ACC112 (cell line): Measurements from ENCODE around the gene TAF9B.

Source experiments
- H2AFZ ChIP-seq: fragments of 200-600 bp; sonication (generic); one replicate; pipeline ENCODE4 v1.6.0; 2017; ENCODE audit warnings: antibody characterized with exemption, low read length; ENCODE audit not compliant: unreplicated experiment
- H3K27ac ChIP-seq: fragments of 200-600 bp; sonication (generic); 2 replicates; pipeline ENCODE4 v1.5.1; 2014; ENCODE audit warnings: low read depth, mild to moderate bottlenecking, antibody characterized with exemption, low read length, moderate library complexity
- H3K27me3 ChIP-seq: fragments of 200-600 bp; sonication (generic); 2 replicates; pipeline ENCODE4 v1.6.1; 2014; ENCODE audit warnings: mild to moderate bottlenecking, antibody characterized with exemption, low read length, moderate library complexity, mixed read lengths; ENCODE audit not compliant: insufficient read depth
- H3K36me3 ChIP-seq: fragments of 200-600 bp; sonication (generic); 2 replicates; pipeline ENCODE4 v1.6.1; 2016; ENCODE audit warnings: mild to moderate bottlenecking, antibody characterized with exemption, low read length, moderate library complexity, mixed read lengths; ENCODE audit not compliant: insufficient read depth
- H3K4me1 ChIP-seq: fragments of 200-600 bp; sonication (generic); one replicate; pipeline ENCODE4 v1.6.1; 2016; ENCODE audit warnings: low read length, mixed read lengths; ENCODE audit not compliant: insufficient read depth, unreplicated experiment, control insufficient read depth
- H3K4me3 ChIP-seq: fragments of 200-600 bp; sonication (generic); 2 replicates; pipeline ENCODE4 v1.5.1; 2014; ENCODE audit warnings: mild to moderate bottlenecking, low read depth, low read length
- H3K79me2 ChIP-seq: fragments of 200-600 bp; sonication (generic); one replicate; pipeline ENCODE4 v1.6.0; 2016; ENCODE audit warnings: low read length; ENCODE audit not compliant: control insufficient read depth, unreplicated experiment, insufficient read depth

The TAF9B gene

DNA sequence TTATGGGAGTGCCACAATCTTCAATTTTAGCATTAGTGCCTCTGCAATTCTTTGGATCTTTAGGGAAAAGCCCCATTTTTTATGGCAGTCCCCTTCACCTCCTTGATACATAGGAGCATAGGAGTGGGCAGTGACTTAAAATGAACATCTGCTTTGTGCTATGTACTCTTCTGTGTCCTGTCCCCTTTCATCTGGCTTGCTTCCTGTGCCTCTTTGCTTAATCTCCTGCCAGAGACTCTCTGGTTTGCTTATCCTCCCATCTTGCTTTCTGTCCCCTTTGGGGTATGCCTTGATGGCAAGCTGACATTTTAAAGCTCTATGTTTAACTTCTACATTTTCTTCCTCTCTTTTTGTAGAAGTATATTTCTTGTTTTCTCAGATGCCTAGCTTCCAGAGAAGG is 23.1 kb downstream of the TAF9B start:
- Histone ChIP-seq H2AFZ (no peak overlapping the region), H3K27me3 (no peaks in the 10 kb centered on the region), H3K4me3 (no peak overlapping the region), H3K4me1 (peaks cover 15% of the 10 kb centered on the region), H3K36me3 (peaks cover 52% of the 10 kb centered on the region), H3K27ac (no peak overlapping the region), H3K79me2 (peaks cover 94% of the 10 kb centered on the region)

DNA sequence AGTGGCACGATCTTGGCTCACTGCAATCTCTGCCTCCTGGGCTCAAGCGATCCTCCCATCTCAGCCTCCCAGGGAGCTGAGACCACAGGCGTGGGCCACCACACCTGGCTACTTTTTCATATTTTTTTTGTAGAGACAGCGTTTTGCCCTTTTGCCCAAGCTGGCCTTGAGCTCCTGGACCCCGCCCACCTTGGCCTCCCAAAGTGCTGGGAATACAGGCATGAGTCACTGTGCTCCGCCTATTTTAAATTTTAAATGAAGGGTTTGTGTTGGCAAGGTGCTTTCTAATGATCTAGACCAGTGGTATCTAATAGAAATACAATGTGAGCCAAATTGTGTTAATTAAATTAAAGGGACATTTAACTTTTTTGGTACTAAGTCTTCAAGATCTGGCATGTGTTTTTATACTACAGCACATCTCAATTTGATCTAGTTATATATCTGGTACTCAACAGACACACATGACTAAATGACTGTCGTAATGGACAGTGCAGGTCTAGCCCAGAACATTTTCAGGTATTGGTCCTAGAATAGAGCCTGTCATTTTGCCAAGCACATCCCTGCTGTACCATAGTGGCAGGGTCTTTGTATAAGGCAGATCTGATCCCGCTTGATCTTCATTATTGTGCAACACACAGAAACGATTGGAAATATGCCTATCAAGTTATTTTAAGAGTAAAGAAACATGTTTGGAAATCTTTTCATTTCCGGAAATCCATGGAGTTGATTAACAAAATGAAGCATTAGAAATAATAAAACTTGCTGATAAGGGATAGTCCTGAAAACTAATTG is 28.1 kb downstream of the TAF9B start:
- H2AFZ ChIP-seq, result no peak overlapping the region
- H3K27ac ChIP-seq, result no peak overlapping the region
- peaks cover 96% of the 10 kb centered on the region for H3K79me2 ChIP-seq
- H3K36me3 ChIP-seq, result peaks cover 40% of the 10 kb centered on the region
- H3K4me1 ChIP-seq, result peaks cover 17% of the 10 kb centered on the region
- H3K4me3 ChIP-seq, result 0 out of 2 replicates have a peak overlapping the region, but pooled peaks have one; percentile 8
- no peaks in the 10 kb centered on the region for H3K27me3 ChIP-seq

DNA sequence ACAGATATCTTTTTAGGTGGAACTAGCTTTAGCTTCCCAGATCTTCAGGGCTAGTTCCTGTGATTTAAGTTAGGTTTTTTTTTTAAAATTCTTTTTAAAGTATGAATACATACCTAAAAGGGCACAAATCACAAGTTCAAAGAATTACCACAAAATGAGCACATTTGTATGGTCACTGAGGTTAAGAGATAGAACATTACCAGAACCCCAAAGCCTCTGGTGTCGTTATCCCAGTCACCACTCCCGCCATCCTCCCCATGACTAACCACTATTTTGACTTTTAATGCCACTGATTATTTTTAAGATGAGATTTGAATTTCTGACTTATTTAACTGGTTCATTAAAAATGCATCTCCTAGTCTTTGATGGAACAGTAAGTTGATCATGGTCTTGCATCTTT is 30.0 kb downstream of the TAF9B start:
- H2AFZ ChIP-seq, result no peak overlapping the region
- peaks cover 97% of the 10 kb centered on the region for H3K79me2 ChIP-seq
- H3K27me3 ChIP-seq, result no peaks in the 10 kb centered on the region
- H3K36me3 ChIP-seq, result peaks cover 43% of the 10 kb centered on the region
- H3K4me3 ChIP-seq, result peak overlapping the region; percentile 99
- H3K27ac ChIP-seq, result no peak overlapping the region
- H3K4me1 ChIP-seq, result peaks cover 17% of the 10 kb centered on the region

DNA sequence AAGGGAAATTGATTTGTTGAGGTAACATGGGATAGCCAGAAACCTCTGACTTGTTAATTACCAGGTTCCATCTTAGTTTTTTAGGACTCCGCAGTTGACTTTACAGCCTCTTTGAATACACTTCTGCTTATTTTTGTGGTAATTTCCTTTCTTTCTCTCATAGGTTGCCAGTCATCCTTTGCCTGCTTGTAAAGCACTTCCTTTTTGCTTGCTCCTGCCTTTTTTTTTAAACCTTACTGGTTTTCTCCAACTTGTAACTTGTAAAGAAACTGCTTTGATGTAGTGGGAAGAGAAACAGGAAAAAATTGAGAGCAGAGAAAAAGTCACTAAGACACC is 32.8 kb downstream of the TAF9B start:
- Histone ChIP-seq H3K27ac (no peak overlapping the region), H3K27me3 (no peaks in the 10 kb centered on the region), H3K79me2 (peaks cover 74% of the 10 kb centered on the region), H3K36me3 (peaks cover 28% of the 10 kb centered on the region), H3K4me3 (peak overlapping the region; percentile 99), H2AFZ (no peak overlapping the region), H3K4me1 (peaks cover 16% of the 10 kb centered on the region)

DNA sequence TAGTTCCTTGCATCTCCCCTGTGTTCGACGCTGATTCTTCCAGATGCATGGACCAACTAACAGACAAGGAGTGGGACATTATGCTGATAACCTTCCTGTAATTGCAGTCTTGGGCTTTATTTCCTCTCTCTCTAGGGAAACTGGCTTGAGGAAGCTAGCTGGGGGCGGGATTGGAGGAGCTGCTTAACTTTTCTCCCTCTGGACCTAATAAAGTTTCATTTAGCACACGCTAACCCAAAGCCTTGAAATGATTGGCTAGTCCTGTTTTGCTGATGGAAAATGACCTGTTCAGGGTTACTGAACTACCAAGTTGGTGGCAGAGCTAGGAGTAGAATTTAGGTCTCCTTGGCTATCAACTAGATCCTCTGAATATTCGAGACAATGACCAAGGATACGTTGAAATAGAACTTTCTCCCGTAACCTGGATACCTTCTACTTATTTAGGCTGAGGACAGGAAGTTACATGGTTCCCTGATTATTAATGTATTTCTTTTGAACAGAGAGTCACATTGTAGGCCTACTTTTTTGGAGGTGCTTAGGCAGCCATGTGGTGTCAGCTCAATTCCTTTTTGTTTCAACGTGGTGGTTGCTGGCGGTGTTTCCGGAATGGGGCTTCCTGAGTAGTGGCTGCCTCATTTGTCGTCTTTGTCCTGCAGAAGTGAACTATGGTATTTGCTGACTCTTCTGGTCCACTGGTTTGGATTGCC is 33.4 kb downstream of the TAF9B start:
- no peaks in the 10 kb centered on the region for H3K27me3 ChIP-seq
- peaks cover 26% of the 10 kb centered on the region for H3K36me3 ChIP-seq
- H3K79me2 ChIP-seq, result peaks cover 69% of the 10 kb centered on the region
- H3K27ac ChIP-seq, result no peak overlapping the region; the same call in 1 of the 2 replicates
- H3K4me1 ChIP-seq, result peaks cover 14% of the 10 kb centered on the region
- H3K4me3 ChIP-seq, result peak overlapping the region; percentile 99
- no peak overlapping the region for H2AFZ ChIP-seq

DNA sequence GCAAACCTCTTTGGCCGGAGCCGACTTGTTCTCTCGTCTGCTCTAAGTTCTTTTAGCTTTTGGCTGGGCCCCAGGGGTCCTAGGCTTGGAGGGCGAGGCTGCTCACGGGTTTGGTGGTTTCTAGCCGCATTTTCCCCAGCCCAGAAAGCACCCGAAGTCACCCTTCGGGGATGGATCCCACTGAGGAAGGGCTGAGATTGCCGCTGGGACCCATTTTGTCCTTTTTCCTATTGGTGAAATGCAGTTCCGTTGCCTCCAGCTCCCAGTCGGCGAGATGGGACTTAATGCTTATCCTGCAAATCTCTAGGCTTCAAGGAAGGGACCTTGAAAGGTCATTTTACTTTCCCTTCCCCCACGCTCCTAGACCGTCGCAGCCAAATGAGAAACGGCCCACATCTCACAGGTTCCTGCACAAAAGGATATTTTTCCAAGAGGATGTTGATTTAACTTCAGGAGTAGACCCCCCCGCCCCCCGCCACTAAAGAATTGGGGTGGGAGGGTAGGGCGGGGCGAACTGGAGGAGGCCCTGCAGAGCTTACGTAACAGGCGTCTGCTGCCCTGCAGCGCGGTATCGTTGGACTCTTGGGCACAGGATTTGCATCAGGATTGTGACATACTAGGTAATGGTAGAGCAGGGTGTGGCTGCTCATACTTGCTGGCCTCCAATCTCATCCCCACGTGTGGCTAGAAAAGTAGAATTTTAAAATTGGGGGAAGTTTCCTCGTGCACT is 34.8 kb downstream of the TAF9B start:
- H3K36me3 ChIP-seq, result peaks cover 21% of the 10 kb centered on the region
- peaks cover 11% of the 10 kb centered on the region for H3K4me1 ChIP-seq
- H3K27ac ChIP-seq, result peak overlapping the region; percentile 89

DNA sequence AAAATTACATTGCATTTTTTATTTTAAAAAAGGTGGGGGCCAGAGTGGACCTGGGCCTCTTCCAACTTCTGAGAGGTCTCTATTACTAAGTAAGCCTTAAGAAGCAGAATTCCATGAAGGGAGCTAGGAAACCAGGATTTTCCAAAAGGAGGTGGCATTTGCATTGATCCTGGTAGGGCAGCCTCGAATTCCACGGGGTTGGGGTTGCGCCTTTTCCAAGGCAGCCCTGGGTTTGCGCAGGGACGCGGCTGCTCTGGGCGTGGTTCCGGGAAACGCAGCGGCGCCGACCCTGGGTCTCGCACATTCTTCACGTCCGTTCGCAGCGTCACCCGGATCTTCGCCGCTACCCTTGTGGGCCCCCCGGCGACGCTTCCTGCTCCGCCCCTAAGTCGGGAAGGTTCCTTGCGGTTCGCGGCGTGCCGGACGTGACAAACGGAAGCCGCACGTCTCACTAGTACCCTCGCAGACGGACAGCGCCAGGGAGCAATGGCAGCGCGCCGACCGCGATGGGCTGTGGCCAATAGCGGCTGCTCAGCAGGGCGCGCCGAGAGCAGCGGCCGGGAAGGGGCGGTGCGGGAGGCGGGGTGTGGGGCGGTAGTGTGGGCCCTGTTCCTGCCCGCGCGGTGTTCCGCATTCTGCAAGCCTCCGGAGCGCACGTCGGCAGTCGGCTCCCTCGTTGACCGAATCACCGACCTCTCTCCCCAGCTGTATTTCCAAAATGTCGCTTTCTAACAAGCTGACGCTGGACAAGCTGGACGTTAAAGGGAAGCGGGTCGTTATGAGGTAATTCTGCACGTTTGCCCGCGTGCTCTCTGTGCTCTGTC is 35.6 kb downstream of the TAF9B start, which contains the start of gene PGK1:
Gene PGK1 (plus strand): TSS at position 626 of the 824 bp plus-strand sequence. CDS start 93 bp downstream, at position 719.
- Histone ChIP-seq H3K79me2 (peaks cover 48% of the 10 kb centered on the region), H2AFZ (peak within 1 kb of the TSS; percentile 75), H3K27me3 (no peaks in the 10 kb centered on the region), H3K36me3 (peaks cover 19% of the 10 kb centered on the region), H3K4me3 (peak within 1 kb of the TSS; percentile 99), H3K27ac (peak within 1 kb of the TSS; percentile 89), H3K4me1 (peaks cover 9% of the 10 kb centered on the region)

More for the DNA sequence above, 34.8 kb downstream of the TAF9B start:
- Histone ChIP-seq H2AFZ (peak overlapping the region; percentile 4), H3K4me3 (peak overlapping the region; percentile 99), H3K27me3 (no peaks in the 10 kb centered on the region), H3K79me2 (peaks cover 56% of the 10 kb centered on the region)

DNA sequence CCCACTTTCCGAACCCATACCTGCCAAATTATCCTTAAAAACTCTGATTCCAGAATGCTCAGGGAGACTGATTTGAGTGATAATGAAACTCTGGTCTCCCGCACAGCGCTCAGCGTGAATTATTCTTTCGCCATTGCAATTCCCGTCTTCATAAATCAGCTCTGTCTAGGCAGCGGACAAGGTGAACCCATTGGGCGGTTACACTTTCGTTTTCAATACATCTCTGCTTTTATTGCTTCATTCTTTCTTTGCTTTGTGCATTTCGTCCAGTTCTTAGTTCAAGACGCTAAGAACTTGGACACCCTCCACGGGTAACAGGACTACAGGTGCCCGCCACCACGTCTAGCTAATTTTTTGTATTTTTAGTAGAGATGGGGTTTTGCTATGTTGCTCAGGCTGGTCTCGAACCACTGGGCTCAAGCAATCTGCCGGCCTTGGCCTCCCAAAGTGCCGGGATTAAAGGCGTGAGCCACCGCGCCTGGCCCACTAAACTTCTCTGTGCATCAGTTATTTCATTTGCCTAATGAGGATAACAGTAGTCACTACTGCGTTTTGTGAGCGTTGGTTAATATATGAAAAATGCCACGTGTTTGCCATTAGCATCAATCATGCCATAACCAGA is 36.3 kb downstream of the TAF9B start:
- Histone ChIP-seq H3K79me2 (peaks cover 41% of the 10 kb centered on the region), H2AFZ (peak overlapping the region; percentile 75), H3K27me3 (no peaks in the 10 kb centered on the region), H3K27ac (peak overlapping the region; percentile 87), H3K4me3 (peak overlapping the region; percentile 69), H3K36me3 (peaks cover 16% of the 10 kb centered on the region), H3K4me1 (peaks cover 9% of the 10 kb centered on the region)

DNA sequence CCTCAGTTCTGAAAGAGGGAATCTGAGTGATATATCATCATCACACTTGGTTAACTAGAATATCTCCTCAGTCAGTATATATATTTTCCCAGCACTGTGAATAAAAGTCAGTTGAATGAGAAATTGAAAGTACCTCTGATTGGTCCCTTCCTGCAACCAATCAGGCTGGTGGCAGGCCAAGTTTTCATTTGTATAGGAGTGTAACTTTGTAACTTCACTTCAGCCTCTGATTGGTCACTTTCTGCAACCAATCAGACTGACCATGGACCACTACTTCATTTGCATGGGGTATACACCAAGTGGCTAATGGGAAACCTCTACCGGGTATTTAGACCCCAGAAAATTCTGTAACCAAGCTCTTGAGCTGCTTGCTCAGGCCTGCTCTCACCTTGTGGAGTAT is 37.4 kb downstream of the TAF9B start:
- H3K4me3 ChIP-seq, result no peak overlapping the region
- H3K27ac ChIP-seq, result no peak overlapping the region
- H3K27me3 ChIP-seq, result no peaks in the 10 kb centered on the region
- no peak overlapping the region for H2AFZ ChIP-seq
- peaks cover 31% of the 10 kb centered on the region for H3K79me2 ChIP-seq
- H3K36me3 ChIP-seq, result peaks cover 16% of the 10 kb centered on the region
- H3K4me1 ChIP-seq, result peaks cover 5% of the 10 kb centered on the region
